H1 (cell line): Measurements from ENCODE around the gene CDK4. TPM values are rescaled to one million over a fixed set of nuclear protein-coding genes. Genes with fewer than 3 reads are reported as not detected.

Experiments
- ASH2L ChIP-seq: fragments of 200-600, 300-600 bp; sonication (generic); IDR thresholded peaks from one replicate; pipeline ENCODE4 v1.7.1; 2017; ENCODE audit warnings: low read length
- BCL11A ChIP-seq, 2 experiments: IDR thresholded peaks; one replicate each; pipeline ENCODE4 v1.6.1; 2011; ENCODE audit warnings: low read depth in 2 of 2, low read length in 2 of 2, mild to moderate bottlenecking in 2 of 2
- GABPA ChIP-seq: IDR thresholded peaks from 2 replicates; pipeline ENCODE4 v1.6.1; 2011; ENCODE audit warnings: mild to moderate bottlenecking, low read length, moderate library complexity, borderline replicate concordance; ENCODE audit not compliant: insufficient read depth
- GTF2F1 ChIP-seq: IDR thresholded peaks from 2 replicates; pipeline ENCODE4 v1.6.1; 2012; ENCODE audit warnings: low read depth, low read length, improper control_type of control experiment, borderline replicate concordance
- polyA plus RNA-seq, 7 experiments: library from polyadenylated mRNA; depleted of rRNA in 3 of 7; stranded (reverse) in 5 of 7; unstranded in 2 of 7; fragments of >200 nt in 5 of 7; fragments of 200-250 nt in 2 of 7; gene quantifications; 1 replicate in 5 of 7; 2 replicates in 1 of 7; 4 replicates in 1 of 7; pipeline versions ENCODE4 v1.2.1 to v1.2.3, GENCODE V29; 2011 to 2013; ENCODE audit warnings: missing spikeins in 2 of 7, mixed read lengths in 2 of 7
- total RNA-seq: library from RNA; stranded (reverse); fragmentation: NEBNext Ultra II Directional; extraction: Animal tissue kit (Norgen Biotek cat#: 25700); gene quantifications from 2 replicates; pipeline ENCODE4 v1.2.1, GENCODE V29; 2021

CDK4 gene
- total and polyA plus RNA-seq, 2 of the 8 experiments (the other 6 are each of a cell fraction or from before 2014, with no cell fraction given), result 174 to 368 TPM

- no peak for TF ChIP-seq GTF2F1
- no peak for TF ChIP-seq GABPA
- no peak for TF ChIP-seq ASH2L
- TF ChIP-seq BCL11A (IDR thresholded peaks at IDR 0.05; ENCODE audit: low read depth in 2 of 2, low read length in 2 of 2), result no peak
These were observed 48.9 kb upstream of the CDK4 start (continued) for GRCh38 chr12:57800965-57801364.
